Posterior cingulate gyrus (tissue), 11 donors: ENCODE measurements around the gene CCDC71L.

ENCODE experiments used
- DNase-seq, 10 donors: peaks; one replicate each; pipeline versions ENCODE4 v3.0.0 to v3.0.0-alpha.2; 2020 to 2021; ENCODE audit warnings: mixed read lengths in 3 of 10
- intact Hi-C: fragments of 100-400 bp; cut with DNase I; formaldehyde crosslinking; loops from one replicate; pipeline ENCODE4 v1.15.1; 2023

The CCDC71L gene

GRCh38 chr7:106659963-106660861, 746 bp downstream of the CCDC71L start:
- DNase-seq: peak; percentile 18 to 88 (median 46)
- intact Hi-C loops: loop anchor here (5.0 kb wide), 2 partner anchors 77 to 373 kb away; no protein-coding TSS in a partner anchor

GRCh38 chr7:106659166-106659962, 1.6 kb downstream of the CCDC71L start:
- DNase-seq: no peak

GRCh38 chr7:106658316-106659165, 2.4 kb downstream of the CCDC71L start:
- DNase-seq: no peak
- intact Hi-C loops: no loop called here

More at GRCh38 chr7:106659166-106659962, 1.6 kb downstream of the CCDC71L start:
- intact Hi-C loops: no loop called here

GRCh38 chr7:106657085-106657991, 3.6 kb downstream of the CCDC71L start:
- DNase-seq: no peak
- intact Hi-C loops: no loop called here

GRCh38 chr7:106655703-106656498, 5.1 kb downstream of the CCDC71L start:
- intact Hi-C loops: no loop called here
- DNase-seq: no peak

- intact Hi-C loops: no loop called here
- no peak for DNase-seq
Measured at GRCh38 chr7:106653488-106653887, 7.5 kb downstream of the CCDC71L start.

- intact Hi-C loops: no loop called here
- no peak for DNase-seq
Measured at GRCh38 chr7:106652909-106653308, 8.0 kb downstream of the CCDC71L start.

- intact Hi-C loops: no loop called here
- DNase-seq: no peak
Measured at GRCh38 chr7:106652092-106652491, 8.9 kb downstream of the CCDC71L start.

- DNase-seq: no peak
- intact Hi-C loops: no loop called here
Measured at GRCh38 chr7:106646256-106646655, 14.7 kb downstream of the CCDC71L start.

GRCh38 chr7:106644999-106645398, 16.0 kb downstream of the CCDC71L start:
- intact Hi-C loops: no loop called here
- no peak for DNase-seq

- intact Hi-C loops: no loop called here
- DNase-seq: no peak
Measured at GRCh38 chr7:106643216-106644000, 17.6 kb downstream of the CCDC71L start.

GRCh38 chr7:106641416-106641815, 19.5 kb downstream of the CCDC71L start:
- intact Hi-C loops: no loop called here
- no peak for DNase-seq

- intact Hi-C loops: no loop called here
Measured at GRCh38 chr7:106640368-106641141, 20.4 kb downstream of the CCDC71L start.

GRCh38 chr7:106639476-106640334, 21.3 kb downstream of the CCDC71L start:
- intact Hi-C loops: no loop called here
- no peak for DNase-seq

More at GRCh38 chr7:106640368-106641141, 20.4 kb downstream of the CCDC71L start:
- DNase-seq: no peak

- DNase-seq: no peak
- intact Hi-C loops: no loop called here
Measured at GRCh38 chr7:106635411-106635810, 25.5 kb downstream of the CCDC71L start.

- DNase-seq: no peak
- intact Hi-C loops: no loop called here
Measured at GRCh38 chr7:106634958-106635357, 26.0 kb downstream of the CCDC71L start.
